ENCODE data around the gene GSE1. TPM values are rescaled to one million over a fixed set of nuclear protein-coding genes. Genes with fewer than 3 reads are reported as not detected.

Gene GSE1
- total and polyA plus RNA-seq, 2 of the 13 experiments (the other 11 are each of a cell fraction or from before 2014, with no cell fraction given): 16.1 to 31.2 TPM

- ChIA-PET POLR2A (no interaction called here), CTCF (ENCODE audit: low intra/inter-chr PET ratio, low total read pairs) (no interaction called here)
- H4K20me1 ChIP-seq (ENCODE audit: insufficient read depth, low read length): no peaks in the 10 kb centered on the region
- H3K27ac ChIP-seq (ENCODE audit: extremely low read length, insufficient read depth, low read length): no peak overlapping the region
- no peak overlapping the region for H2AFZ ChIP-seq (ENCODE audit: low read length)
- H3K79me2 ChIP-seq (ENCODE audit: insufficient read depth, low read length): no peaks in the 10 kb centered on the region
- FAIRE-seq (no peak), ATAC-seq (no peak), DNase-seq (ENCODE audit: low spot score) (no peak)
- no peak overlapping the region for H3K4me2 ChIP-seq (ENCODE audit: low read depth, low read length)
- no peaks in the 10 kb centered on the region for H3K36me3 ChIP-seq (replicated peaks in 1 of 2; ENCODE audit: control insufficient read depth in 1 of 2, insufficient read depth in 2 of 2, low read length in 2 of 2)
- BruUV-seq (replicated peaks): no TSS peak
- peaks cover 7% of the 10 kb centered on the region for H3K9me3 ChIP-seq (ENCODE audit: low read length)
- TF ChIP-seq PHF8 (CRISPR knock-in tag; IDR thresholded peaks at IDR 0.05) (no peak), AGO1 (IDR thresholded peaks at IDR 0.05; ENCODE audit: low read depth, low read length, poor library complexity, severe bottlenecking) (no peak), E2F5 (CRISPR knock-in tag; conservative IDR thresholded peaks at IDR 0.05) (no peak), TRIM24 (CRISPR knock-in tag; IDR thresholded peaks at IDR 0.05) (no peak), NFRKB (IDR thresholded peaks at IDR 0.05) (no peak), ZBTB8A (CRISPR knock-in tag; IDR thresholded peaks at IDR 0.05; ENCODE audit: borderline replicate concordance, low read depth) (no peak), ZSCAN29 (CRISPR knock-in tag; conservative IDR thresholded peaks at IDR 0.05) (no peak), GABPA (IDR thresholded peaks at IDR 0.05; ENCODE audit: low read depth, low read length) (no peak), GABPA (CRISPR knock-in tag; IDR thresholded peaks at IDR 0.05; ENCODE audit: low read depth) (no peak), TIGD3 (CRISPR knock-in tag; IDR thresholded peaks at IDR 0.05; ENCODE audit: borderline replicate concordance) (no peak), FOXA1 (IDR thresholded peaks at IDR 0.05) (no peak), FOXA1 (CRISPR knock-in tag; IDR thresholded peaks at IDR 0.05) (no peak), SCMH1 (CRISPR knock-in tag; IDR thresholded peaks at IDR 0.05; ENCODE audit: borderline replicate concordance) (no peak), KDM5B (CRISPR knock-in tag; IDR thresholded peaks at IDR 0.05; ENCODE audit: borderline replicate concordance) (no peak), GPN1 (CRISPR knock-in tag; IDR thresholded peaks at IDR 0.05; ENCODE audit: borderline replicate concordance) (no peak), ZNF143 (CRISPR knock-in tag; IDR thresholded peaks at IDR 0.05) (no peak), ZNF343 (CRISPR knock-in tag; IDR thresholded peaks at IDR 0.05) (no peak), ZNF883 (CRISPR knock-in tag; IDR thresholded peaks at IDR 0.05; ENCODE audit: not compliant biosample characterization) (no peak), TBP (CRISPR knock-in tag; IDR thresholded peaks at IDR 0.05) (no peak)
- no peak overlapping the region for H3K4me3 ChIP-seq (replicated peaks in 1 of 3; ENCODE audit: insufficient read depth in 1 of 3, low read depth in 2 of 3, low read length in 3 of 3)
- WGBS (ENCODE audit: low lambda C conversion rate): 52% methylated on average over 16 of the region's 16 CpGs
- no peak overlapping the region for H3K9ac ChIP-seq (ENCODE audit: insufficient read depth, low read depth, low read length)
- intact Hi-C loops (cut with micrococcal nuclease; ENCODE audit: unreplicated experiment) (no loop called here), in situ Hi-C loops (cut with HindIII; ENCODE audit: extremely low pct_ligation_motif_present, low pct_unique_long_range_greater_than_20kb) (no loop called here)
- peaks cover 4 to 20% of the 10 kb centered on the region in 2 experiments; a peak in 4 of 5 replicates for H3K27me3 ChIP-seq (ENCODE audit: control insufficient read depth in 1 of 2, insufficient read depth in 2 of 2, low read length in 2 of 2)
- H3K4me1 ChIP-seq (ENCODE audit: insufficient read depth, low read length): no peaks in the 10 kb centered on the region
These were observed 94.5 kb downstream of the GSE1 start for GRCh38 chr16:85707528-85708095.
